Measurements from ENCODE around the gene ZNF536.

ZNF536 gene

DNA sequence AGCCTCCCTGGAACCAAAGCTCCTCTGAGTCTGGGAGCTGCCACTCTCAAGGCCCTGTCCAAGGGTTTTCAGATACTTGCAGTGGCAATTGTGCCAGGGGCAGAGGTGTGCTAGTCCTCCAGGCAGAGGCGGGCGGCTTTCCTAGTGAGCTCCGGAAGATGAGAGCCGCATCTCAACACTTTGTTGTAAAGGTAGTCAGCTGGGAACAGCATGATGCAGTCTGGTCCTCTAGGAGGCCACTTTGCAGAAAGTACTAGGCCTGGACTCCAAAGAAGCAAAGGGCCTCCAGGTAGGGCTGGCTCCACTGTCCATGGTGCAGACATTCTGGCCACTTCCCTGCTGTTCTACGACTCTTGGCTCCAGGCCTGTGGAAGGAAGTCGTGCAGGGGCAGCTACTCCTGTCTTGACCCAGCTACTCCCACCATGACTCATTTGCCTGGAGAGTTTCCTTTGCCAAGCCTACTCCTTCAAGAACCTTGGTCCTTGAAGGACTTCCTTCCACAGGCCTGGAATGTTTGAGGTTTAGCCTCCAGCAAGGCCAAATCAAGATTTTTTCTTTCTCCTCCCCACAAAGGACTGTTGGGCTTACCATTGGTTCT lies 9.9 kb upstream of the ZNF536 start:
- DNase-seq (ENCODE audit: low read depth), result no peak

DNA sequence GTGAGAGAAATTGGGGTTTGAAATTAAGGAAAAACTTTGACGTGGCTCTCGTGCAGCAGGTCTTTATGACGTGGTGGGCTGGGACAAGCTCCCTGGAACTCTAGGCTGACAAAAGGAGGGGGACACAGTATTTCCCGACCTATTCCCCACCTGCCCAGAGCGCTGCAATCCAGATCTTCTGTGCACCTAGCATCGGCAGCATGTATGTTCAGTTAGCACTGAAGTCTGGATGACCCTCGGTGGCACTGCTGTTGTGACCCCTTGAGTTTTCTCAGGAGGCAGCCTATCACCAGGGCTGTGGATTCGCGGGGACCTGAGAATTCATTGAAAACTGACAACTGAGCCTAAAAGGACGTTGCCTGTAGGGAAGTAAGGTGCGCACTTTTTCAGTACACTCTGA lies 9.1 kb upstream of the ZNF536 start:
- H3K4me3 ChIP-seq (ENCODE audit: low read depth, low read length), result no peak overlapping the region
- TF ChIP-seq, protein P1, sequence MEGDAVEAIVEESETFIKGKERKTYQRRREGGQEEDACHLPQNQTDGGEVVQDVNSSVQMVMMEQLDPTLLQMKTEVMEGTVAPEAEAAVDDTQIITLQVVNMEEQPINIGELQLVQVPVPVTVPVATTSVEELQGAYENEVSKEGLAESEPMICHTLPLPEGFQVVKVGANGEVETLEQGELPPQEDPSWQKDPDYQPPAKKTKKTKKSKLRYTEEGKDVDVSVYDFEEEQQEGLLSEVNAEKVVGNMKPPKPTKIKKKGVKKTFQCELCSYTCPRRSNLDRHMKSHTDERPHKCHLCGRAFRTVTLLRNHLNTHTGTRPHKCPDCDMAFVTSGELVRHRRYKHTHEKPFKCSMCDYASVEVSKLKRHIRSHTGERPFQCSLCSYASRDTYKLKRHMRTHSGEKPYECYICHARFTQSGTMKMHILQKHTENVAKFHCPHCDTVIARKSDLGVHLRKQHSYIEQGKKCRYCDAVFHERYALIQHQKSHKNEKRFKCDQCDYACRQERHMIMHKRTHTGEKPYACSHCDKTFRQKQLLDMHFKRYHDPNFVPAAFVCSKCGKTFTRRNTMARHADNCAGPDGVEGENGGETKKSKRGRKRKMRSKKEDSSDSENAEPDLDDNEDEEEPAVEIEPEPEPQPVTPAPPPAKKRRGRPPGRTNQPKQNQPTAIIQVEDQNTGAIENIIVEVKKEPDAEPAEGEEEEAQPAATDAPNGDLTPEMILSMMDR (IDR thresholded peaks at IDR 0.05; ENCODE audit: low read depth, low read length, missing control alignments), result no peak
- no peak for DNase-seq (ENCODE audit: low read depth)

More for the DNA sequence above, 9.9 kb upstream of the ZNF536 start:
- H3K4me3 ChIP-seq (ENCODE audit: low read depth, low read length), result no peak overlapping the region
- TF ChIP-seq, protein P1 (IDR thresholded peaks at IDR 0.05; ENCODE audit: low read depth, low read length, missing control alignments), result no peak

- TF ChIP-seq, protein P1 (IDR thresholded peaks at IDR 0.05; ENCODE audit: low read depth, low read length, missing control alignments), result no peak
- H3K4me3 ChIP-seq (ENCODE audit: low read depth, low read length), result no peak overlapping the region
- no peak for DNase-seq (ENCODE audit: low read depth)
Observed at GRCh38 chr19:30364866-30365800, 7.1 kb upstream of the ZNF536 start.

DNA sequence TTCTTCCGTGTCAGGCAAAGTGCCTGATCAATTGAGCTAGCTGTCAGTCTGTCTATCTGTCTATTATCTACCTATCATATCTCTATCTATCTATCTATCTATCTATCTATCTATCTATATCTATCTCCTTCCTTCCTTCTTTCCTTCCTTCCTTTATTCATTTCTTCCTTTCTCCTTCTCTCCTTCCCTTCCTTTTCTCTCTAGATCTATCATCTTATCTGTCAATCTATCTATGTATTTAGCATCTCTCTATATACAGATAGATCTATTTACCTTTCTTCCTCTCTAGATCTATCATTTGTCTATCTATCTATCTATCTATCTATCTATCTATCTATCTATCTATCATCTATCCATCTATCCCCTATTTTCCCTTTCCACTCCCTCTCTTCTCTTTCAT lies 5.9 kb upstream of the ZNF536 start:
- TF ChIP-seq, protein P1 (IDR thresholded peaks at IDR 0.05; ENCODE audit: low read depth, low read length, missing control alignments), result no peak
- H3K4me3 ChIP-seq (ENCODE audit: low read depth, low read length), result no peak overlapping the region

GRCh38 chr19:30367006-30367405 lies 5.2 kb upstream of the ZNF536 start:
- DNase-seq (ENCODE audit: low read depth), result no peak
- TF ChIP-seq, protein P1 (IDR thresholded peaks at IDR 0.05; ENCODE audit: low read depth, low read length, missing control alignments), result no peak
- no peak overlapping the region for H3K4me3 ChIP-seq (ENCODE audit: low read depth, low read length)

More for the DNA sequence above, 5.9 kb upstream of the ZNF536 start:
- DNase-seq (ENCODE audit: low read depth), result no peak

DNA sequence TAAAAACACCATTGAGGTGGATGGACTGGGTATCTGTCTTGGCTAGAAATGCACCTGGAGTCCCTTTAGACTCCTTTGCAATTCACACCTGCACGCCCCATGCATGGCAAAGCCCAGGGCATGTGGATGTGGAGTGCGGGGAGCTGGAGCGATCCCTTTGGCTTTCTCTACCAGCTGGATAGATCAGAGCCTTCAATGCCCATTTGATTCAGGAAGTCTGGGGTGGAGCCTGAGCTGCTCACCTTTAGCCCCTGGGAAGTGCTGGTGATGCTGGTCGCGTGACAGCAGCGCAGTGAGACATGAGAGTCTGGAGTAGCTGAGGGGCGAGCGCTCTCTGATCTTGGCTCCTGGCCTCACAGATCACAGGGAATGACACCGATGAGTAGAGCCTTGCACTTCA lies 4.8 kb upstream of the ZNF536 start:
- no peak overlapping the region for H3K4me3 ChIP-seq (ENCODE audit: low read depth, low read length)
- no peak for DNase-seq (ENCODE audit: low read depth)
- TF ChIP-seq, protein P1 (IDR thresholded peaks at IDR 0.05; ENCODE audit: low read depth, low read length, missing control alignments), result no peak

Data from GM12864 (cell line).